ENCODE results near the gene SH3BGR.

- TF ChIP-seq CTCF (conservative IDR thresholded peaks at IDR 0.05; ENCODE audit: low read depth, low read length): no peak
- no peak for TF ChIP-seq EZH2 (IDR thresholded peaks at IDR 0.05; ENCODE audit: borderline replicate concordance, low read depth, low read length, poor library complexity, severe bottlenecking)
These were observed 112.4 kb downstream of the SH3BGR start for GRCh38 chr21:39564200-39564599.
